KOPT-K1 (cell line): ENCODE measurements around the gene IQGAP3.
"Not testable (repeated sequence)": the region's sequence is repeated elsewhere in the genome, so short reads cannot be mapped to it uniquely, and the experiment has no call there.

ENCODE experiments used
- H3K27ac ChIP-seq: fragments of 200-600 bp; sonication (generic); 2 replicates; pipeline ENCODE4 v1.5.1; 2016; ENCODE audit warnings: antibody characterized with exemption, mild to moderate bottlenecking, low read depth, low read length; ENCODE audit not compliant: poor library complexity, severe bottlenecking
- H3K36me3 ChIP-seq: fragments of 200-600 bp; sonication (generic); 2 replicates; pipeline ENCODE4 v1.5.1; 2017; ENCODE audit warnings: antibody characterized with exemption, mild to moderate bottlenecking, low read length, moderate library complexity; ENCODE audit not compliant: insufficient read depth
- H3K9me3 ChIP-seq: fragments of 200-600 bp; sonication (generic); 2 replicates; pipeline ENCODE4 v1.5.1; 2017; ENCODE audit warnings: antibody characterized with exemption, low read length, mild to moderate bottlenecking; ENCODE audit not compliant: insufficient read depth, poor library complexity, severe bottlenecking

The IQGAP3 gene

GRCh38 chr1:156571919-156572662 is at the start of gene IQGAP3:
Gene IQGAP3, minus strand, starts transcription at chr1:156572565. Its CDS starts 36 bp downstream, at chr1:156572529.
- H3K27ac ChIP-seq = peak within 1 kb of the TSS; percentile 20

GRCh38 chr1:156619582-156619955 is 47.2 kb upstream of the IQGAP3 start:
- no peaks in the 10 kb centered on the region for H3K9me3 ChIP-seq
- no peak overlapping the region for H3K27ac ChIP-seq
- H3K36me3 ChIP-seq = no peaks in the 10 kb centered on the region

More at GRCh38 chr1:156571919-156572662, at the start of gene IQGAP3:
- no peaks in the 10 kb centered on the region for H3K9me3 ChIP-seq
- H3K36me3 ChIP-seq = peaks cover 4% of the 10 kb centered on the region

- Histone ChIP-seq H3K9me3 (no peaks in the 10 kb centered on the region), H3K36me3 (no peaks in the 10 kb centered on the region), H3K27ac (no peak within 1 kb of the TSS)
Measured at GRCh38 chr1:156618853-156619581, 46.7 kb upstream of the IQGAP3 start, which contains the start of gene HAPLN2. Gene HAPLN2, plus strand, starts transcription at chr1:156619415. Its CDS starts 4,076 bp downstream, at chr1:156623491.

- Histone ChIP-seq H3K27ac (no peak overlapping the region), H3K36me3 (no peaks in the 10 kb centered on the region)
Measured at GRCh38 chr1:156616463-156616862, 44.1 kb upstream of the IQGAP3 start.

GRCh38 chr1:156615946-156616345 is 43.6 kb upstream of the IQGAP3 start:
- no peaks in the 10 kb centered on the region for H3K9me3 ChIP-seq
- H3K36me3 ChIP-seq = no peaks in the 10 kb centered on the region
- H3K27ac ChIP-seq = no peak overlapping the region

More at GRCh38 chr1:156616463-156616862, 44.1 kb upstream of the IQGAP3 start:
- H3K9me3 ChIP-seq = no peaks in the 10 kb centered on the region

- Histone ChIP-seq H3K27ac (no peak overlapping the region), H3K36me3 (no peaks in the 10 kb centered on the region), H3K9me3 (no peaks in the 10 kb centered on the region)
Measured at GRCh38 chr1:156612666-156613065, 40.3 kb upstream of the IQGAP3 start.

GRCh38 chr1:156610072-156610471 is 37.7 kb upstream of the IQGAP3 start:
- H3K9me3 ChIP-seq, H3K27ac ChIP-seq: not testable (repeated sequence)

GRCh38 chr1:156608981-156609380 is 36.6 kb upstream of the IQGAP3 start:
- no peak overlapping the region for H3K27ac ChIP-seq
- no peaks in the 10 kb centered on the region for H3K36me3 ChIP-seq
- no peaks in the 10 kb centered on the region for H3K9me3 ChIP-seq

More at GRCh38 chr1:156610072-156610471, 37.7 kb upstream of the IQGAP3 start:
- not testable (repeated sequence) for H3K36me3 ChIP-seq

- Histone ChIP-seq H3K36me3 (no peaks in the 10 kb centered on the region), H3K9me3 (no peaks in the 10 kb centered on the region), H3K27ac (no peak overlapping the region)
Measured at GRCh38 chr1:156608036-156608674, 35.8 kb upstream of the IQGAP3 start.

GRCh38 chr1:156607344-156607743 is 35.0 kb upstream of the IQGAP3 start:
- not testable (repeated sequence) for H3K36me3 ChIP-seq, H3K9me3 ChIP-seq, H3K27ac ChIP-seq

GRCh38 chr1:156602557-156602993 is 30.2 kb upstream of the IQGAP3 start:
- Histone ChIP-seq H3K27ac (no peak overlapping the region), H3K9me3 (no peaks in the 10 kb centered on the region), H3K36me3 (peaks cover 15% of the 10 kb centered on the region)

GRCh38 chr1:156601892-156602291 is 29.5 kb upstream of the IQGAP3 start:
- Histone ChIP-seq H3K9me3 (no peaks in the 10 kb centered on the region), H3K27ac (peak overlapping the region; percentile 72), H3K36me3 (peaks cover 22% of the 10 kb centered on the region)

GRCh38 chr1:156601122-156601830 is 28.9 kb upstream of the IQGAP3 start, which contains the start of gene GPATCH4:
Gene GPATCH4, minus strand, starts transcription at chr1:156601479.
- Histone ChIP-seq H3K36me3 (peaks cover 28% of the 10 kb centered on the region), H3K27ac (peak within 1 kb of the TSS; percentile 72), H3K9me3 (no peaks in the 10 kb centered on the region)

GRCh38 chr1:156600733-156601121 is 28.4 kb upstream of the IQGAP3 start:
- Histone ChIP-seq H3K27ac (peak overlapping the region; percentile 72), H3K9me3 (no peaks in the 10 kb centered on the region), H3K36me3 (peaks cover 34% of the 10 kb centered on the region)
